SKM-1 treated with dmso at 0.1 percent for 144 hours (cell line): ENCODE measurements around the gene CDHR2.
A peak's percentile ranks its signal among the peaks of the same experiment; 100 is the strongest.
"Not testable (repeated sequence)": the region's sequence is repeated elsewhere in the genome, so short reads cannot be mapped to it uniquely, and the experiment has no call there.

Source experiments
- DNase-seq: peaks from one replicate; lab custom pipeline; 2025; ENCODE audit not compliant: unreplicated experiment; lab: John Stamatoyannopoulos, UW

Gene CDHR2

DNA sequence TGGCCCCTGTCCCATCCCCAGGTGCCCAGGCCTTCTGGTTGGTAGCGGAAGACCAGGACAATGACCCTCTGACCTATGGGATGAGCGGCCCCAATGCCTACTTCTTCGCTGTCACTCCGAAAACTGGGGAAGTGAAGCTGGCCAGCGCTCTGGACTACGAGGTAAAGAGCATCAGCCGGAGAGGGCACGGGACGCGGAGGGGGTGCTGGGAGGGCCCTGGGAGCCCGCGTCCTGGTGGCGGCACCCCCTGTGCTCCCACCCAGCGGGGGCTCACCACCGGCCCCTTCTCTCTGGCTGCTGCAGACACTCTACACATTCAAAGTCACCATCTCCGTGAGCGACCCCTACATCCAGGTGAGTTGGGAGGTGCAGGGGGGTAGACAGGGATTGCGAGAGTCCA, 19.5 kb downstream of the CDHR2 start:
- DNase-seq, result no peak

DNA sequence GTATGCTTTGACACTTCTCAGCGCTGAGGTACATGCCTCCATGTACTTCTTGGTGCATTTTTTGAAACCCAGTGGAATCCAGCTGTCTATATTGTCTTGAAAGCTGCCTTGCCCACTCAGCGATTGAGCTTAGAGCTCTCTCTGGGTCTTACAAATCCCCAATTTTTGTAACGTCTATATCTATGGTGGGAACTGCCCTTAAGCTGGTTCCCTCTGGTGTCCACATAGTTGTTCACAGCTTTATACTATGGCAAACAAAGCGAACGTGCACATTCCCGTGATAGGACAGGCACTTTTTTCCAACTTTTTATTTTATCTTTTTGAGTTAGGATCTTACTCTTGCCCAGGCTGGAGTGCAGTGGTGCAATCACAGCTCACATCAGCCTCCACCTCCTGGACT, 20.9 kb downstream of the CDHR2 start:
- DNase-seq, result no peak

DNA sequence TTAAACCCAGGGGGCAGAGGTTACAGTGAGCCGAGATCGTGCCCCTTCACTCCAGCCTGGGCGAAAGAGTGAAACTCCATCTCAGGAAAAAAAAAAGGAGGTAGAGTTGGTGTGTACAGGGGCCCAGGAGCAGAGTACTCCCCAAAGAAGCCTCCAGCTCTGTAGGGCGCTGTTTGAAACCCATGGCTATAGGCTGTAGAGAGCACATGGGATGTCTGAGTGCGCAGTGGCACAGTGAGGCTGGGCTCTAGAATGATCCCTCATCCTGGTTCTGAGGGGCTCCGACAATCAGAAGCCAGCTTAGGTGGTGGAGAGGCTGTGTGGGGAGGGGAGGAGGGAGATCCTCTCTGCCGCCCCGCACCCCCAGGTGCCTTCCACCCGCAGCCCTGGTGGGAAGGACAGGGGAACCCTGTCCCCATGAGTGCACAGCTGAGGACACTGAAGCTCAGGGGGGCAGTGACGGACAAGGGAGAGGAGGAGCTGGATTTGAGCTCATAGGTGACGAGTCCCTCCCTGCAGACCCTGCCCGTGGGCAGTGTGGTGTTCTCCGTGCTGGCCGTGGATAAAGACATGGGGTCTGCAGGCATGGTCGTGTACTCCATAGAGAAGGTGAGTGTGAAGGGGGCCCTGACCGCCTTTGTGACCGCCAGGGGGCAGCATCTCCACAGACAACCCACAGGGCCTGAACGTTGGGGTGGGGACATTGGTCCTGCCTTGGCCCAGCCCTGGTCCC, 24.6 kb downstream of the CDHR2 start:
- peak; percentile 28 for DNase-seq

DNA sequence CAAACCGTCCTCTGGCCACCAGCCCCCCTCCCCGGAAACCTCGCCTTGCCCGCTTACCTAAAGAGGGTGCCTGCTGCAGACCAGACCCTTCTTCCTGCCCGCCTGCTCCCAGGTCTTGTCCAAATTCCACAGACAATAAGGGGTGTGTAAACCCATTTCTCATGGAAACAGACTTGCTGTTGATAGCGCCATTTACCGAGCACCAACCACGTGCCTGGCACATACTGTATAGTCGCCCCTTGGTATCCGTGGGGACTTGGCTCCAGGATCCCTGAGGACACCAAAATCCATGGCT, 25.1 kb downstream of the CDHR2 start:
- DNase-seq, result no peak

DNA sequence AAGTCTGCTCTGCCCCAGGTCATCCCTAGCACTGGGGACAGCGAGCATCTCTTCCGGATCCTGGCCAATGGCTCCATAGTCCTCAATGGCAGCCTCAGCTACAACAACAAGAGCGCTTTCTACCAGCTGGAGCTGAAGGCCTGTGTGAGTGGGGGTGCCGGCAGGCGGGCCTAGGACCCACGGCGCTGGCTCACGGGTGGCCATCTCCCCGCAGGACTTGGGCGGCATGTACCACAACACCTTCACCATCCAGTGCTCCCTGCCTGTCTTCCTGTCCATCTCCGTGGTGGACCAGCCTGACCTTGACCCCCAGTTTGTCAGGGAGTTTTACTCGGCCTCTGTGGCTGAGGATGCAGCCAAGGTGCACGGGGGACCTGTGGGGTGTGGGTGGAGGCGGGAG, 25.9 kb downstream of the CDHR2 start:
- DNase-seq, result no peak

DNA sequence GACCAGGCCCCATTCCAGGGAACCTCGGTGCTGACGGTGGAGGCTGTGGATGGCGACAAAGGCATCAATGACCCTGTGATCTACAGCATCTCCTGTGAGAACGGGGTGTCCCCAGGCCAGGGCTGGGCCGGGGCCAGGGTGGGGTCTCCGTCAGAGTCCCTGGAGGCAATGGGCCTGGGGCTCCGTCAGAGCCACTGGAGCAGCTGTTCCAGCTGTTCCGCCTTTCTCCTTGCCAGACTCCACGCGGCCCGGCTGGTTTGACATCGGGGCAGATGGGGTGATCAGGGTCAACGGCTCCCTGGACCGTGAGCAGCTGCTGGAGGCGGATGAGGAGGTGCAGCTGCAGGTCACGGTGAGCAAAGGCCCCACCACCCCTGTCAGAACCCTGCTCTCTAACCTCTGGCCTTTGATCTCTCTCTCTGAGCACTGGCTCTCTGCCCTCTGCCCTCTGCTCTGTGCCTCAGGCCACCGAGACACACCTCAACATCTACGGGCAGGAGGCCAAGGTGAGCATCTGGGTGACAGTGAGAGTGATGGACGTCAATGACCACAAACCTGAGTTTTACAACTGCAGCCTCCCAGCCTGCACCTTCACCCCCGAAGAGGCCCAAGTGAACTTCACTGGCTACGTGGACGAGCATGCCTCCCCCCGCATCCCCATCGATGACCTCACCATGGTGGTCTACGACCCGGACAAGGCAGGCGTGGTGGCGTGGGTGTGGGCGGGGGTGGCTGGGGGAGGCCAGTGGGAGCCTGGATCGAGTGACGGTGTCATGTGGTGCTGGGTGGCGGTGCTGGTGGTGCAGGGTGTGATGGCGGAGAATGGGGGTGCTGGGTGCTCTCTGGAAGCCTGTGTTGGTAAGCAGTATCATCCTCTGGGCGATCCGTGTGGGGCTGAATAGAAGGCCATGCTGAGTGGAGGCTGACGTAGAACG, 26.6 kb downstream of the CDHR2 start:
- no peak for DNase-seq

DNA sequence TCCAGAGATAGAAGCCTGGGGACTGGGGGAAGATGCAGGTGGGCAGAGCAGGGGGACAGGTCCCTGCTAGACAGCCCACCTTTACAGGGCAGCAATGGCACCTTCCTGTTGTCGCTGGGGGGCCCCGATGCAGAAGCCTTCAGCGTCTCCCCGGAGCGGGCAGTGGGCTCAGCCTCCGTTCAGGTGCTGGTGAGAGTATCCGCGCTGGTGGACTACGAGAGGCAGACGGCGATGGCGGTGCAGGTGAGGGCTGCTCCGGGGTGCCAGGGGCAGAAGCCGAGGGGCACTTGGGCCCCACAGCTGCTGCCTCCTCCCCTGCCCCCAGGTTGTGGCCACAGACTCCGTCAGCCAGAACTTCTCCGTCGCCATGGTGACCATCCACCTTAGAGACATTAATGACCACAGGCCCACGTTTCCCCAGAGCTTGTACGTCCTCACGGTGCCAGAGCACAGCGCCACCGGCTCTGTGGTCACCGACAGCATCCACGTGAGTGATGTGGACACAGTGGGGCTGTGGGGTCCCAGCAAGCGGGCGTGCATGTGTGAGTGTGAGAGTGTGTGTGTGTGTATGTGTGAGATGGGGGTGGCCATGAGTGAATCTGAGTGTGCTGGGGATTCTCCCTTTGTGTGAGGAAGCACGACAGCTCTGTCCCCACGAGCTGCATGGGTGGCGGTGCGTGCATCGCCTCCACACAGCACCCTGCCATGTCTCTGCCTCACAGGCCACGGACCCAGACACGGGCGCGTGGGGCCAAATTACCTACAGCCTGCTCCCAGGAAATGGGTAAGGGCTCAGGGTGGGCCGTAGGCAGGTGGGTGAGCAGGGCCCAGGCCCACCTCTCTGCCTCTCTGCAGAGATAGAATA, 28.4 kb downstream of the CDHR2 start:
- DNase-seq, result no peak

DNA sequence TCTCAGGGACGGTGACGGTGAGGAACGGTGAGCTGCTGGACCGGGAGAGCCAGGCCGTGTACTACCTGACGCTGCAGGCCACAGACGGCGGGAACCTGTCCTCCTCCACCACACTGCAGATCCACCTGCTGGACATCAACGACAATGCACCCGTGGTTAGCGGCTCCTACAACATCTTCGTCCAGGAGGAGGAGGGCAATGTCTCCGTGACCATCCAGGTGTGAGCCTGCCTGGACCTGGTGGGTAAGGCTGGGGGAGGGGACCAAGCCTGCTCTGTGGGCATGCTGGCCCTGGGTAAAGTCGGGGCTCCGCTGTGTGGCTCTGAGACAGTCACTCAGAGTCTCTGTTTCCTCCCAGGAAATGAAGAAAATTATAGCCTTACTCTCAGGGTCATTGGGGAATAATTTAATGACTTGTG, 29.3 kb downstream of the CDHR2 start:
- peak; percentile 11 for DNase-seq

DNA sequence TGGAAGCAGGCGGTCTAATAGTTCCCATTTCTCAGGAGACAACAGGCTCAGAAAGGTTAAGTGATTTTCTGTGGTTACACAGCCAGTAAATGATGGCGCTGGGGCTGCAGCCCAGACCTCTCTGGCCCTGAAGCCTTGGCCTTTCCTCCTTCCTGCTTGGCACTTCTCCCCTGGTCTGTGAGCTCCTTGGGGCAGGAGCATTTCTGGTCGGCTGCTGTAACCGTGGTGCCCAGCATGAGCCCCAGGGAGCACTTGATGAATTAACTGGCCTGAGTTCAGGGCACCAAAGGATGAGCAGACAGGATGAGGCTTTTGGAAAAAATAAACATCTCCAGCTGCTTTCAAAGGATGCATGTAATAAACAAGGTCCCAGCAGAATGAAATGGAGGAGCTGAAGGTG, 30.2 kb downstream of the CDHR2 start:
- no peak for DNase-seq

DNA sequence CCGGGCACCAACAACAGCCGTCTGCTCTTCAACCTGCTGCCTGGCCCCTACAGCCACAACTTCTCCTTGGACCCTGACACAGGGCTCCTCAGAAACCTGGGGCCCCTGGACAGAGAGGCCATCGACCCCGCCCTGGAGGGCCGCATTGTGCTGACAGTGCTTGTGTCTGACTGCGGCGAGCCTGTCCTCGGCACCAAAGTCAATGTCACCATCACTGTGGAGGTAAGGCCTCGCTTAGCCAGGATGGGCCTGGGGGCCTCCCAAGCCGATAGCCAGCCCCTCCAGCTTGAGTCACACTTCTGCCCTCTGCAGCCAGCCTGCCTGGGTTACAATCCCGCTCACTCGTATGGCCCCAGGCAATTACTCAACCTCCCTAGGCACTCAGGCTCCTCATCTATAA, 32.2 kb downstream of the CDHR2 start:
- no peak for DNase-seq

DNA sequence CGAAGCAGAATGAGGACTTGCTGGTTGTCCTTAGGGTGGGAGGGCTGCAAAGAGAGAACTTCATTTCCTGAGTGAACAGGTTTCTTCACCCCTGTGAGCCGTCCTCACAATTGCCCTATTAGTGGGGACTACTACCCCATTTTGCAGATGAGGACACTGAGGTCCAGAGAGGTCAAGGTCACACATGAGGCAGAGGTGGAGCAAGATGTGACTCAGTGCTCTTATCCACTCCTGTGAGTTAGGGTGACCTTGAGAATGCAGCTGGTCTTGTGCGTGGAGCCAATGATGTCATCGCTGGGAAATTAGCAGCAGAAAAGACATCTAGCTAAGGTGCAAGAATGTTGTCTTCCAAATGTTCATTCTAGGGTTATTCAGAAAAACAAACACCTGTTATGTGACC, 33.9 kb downstream of the CDHR2 start:
- DNase-seq, result no peak

DNA sequence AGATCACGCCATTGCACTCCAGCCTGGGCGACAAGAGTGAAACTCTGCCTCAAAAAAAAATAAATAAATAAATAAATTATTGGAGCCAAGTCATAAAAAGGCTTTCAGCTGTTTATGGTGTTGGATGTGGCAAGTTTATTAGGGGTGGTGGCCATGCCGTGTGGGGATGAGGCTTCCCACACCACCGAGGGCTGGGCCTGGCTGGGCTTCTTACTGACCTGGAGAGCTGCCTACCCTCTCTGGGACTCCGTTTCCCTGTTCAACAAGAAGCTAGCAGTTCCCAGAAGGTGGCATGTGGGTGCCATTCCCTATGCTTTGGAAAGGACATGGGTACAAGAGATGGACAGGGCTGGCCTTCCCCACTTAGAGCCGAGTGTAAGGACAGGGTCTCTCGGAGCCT, 38.3 kb downstream of the CDHR2 start:
- DNase-seq, result no peak

DNA sequence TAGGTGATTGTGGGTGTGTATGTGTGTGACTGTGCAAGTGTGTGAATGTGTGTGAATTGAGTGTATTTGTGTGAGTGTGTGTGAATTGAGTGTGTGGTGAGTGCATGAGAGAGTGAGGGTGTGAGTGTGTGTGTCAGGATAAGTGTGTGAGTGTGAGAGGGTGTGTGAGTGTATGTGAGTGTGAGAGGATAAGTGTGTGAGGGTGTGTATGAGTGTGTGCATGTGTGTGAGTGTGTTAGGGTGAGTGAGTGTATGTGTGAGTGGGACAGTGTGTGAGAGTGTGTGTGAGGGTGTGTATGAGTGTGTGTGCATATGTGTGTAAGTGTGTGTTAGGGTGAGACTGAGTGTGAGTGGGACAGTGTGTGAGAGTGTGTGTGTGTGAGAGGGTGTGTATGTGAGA, 39.2 kb downstream of the CDHR2 start:
- DNase-seq, result no peak

DNA sequence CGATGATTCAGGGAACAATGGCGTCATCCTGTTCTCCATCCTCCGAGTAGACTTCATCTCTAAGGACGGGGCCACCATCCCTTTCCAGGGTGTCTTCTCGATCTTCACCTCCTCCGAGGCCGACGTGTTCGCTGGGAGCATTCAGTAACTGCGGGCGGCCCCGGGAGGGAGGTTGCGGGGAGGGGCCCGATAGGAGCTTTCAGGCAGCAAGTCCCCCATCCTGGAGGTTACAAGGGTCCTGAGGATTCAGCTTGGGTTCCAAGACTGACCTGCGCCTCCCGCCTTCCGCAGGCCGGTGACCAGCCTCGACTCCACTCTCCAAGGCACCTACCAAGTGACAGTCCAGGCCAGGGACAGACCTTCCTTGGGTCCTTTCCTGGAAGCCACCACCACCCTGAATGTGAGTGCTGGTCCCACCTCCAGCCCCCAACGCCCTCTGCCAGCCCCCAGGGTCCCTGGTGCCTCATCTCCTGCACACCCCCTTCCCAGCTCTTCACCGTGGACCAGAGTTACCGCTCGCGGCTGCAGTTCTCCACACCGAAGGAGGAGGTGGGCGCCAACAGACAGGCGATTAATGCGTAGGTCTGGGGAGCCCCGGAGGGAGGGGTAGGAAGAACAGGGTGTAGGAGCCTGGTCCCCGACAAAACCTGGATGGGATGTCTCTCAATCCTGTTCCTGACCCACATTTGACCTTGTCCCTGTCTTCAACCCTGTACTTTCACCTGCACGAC, 40.1 kb downstream of the CDHR2 start:
- DNase-seq, result no peak

DNA sequence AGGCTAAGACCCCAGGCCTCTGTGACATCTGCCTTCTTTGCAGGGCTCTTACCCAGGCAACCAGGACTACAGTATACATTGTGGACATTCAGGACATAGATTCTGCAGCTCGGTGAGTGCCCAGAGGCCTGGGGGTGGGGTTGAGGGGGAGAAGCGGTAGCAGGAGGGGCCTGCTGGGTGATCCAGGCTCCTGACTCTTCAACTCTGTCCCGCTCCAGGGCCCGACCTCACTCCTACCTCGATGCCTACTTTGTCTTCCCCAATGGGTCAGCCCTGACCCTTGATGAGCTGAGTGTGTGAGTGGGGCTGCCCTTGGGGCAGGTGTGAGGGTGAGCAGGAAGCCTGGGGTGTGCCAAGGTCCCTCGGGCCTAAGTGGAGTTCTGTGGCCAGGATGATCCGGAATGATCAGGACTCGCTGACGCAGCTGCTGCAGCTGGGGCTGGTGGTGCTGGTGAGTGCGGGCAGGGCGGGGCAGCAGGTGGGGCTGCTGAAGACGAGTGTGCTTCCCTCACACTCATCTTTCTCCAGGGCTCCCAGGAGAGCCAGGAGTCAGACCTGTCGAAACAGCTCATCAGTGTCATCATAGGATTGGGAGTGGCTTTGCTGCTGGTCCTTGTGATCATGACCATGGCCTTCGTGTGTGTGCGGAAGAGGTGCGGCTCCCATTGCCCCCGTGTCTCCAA, 41.0 kb downstream of the CDHR2 start:
- DNase-seq, result no peak

DNA sequence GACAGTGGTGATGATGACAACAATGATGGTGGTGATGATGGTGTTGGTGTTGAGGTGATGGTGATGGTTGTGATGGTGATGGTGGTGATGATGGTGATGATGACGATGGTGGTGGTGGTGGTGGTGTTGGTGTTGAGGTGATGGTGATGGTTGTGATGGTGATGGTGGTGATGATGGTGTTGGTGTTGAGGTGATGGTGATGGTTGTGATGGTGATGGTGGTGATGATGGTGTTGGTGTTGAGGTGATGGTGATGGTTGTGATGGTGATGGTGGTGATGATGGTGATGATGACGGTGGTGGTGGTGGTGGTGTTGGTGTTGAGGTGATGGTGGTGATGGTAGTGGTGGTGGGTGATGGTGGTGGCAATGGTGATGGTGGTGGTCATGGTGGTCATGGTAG, 42.5 kb downstream of the CDHR2 start:
- not testable (repeated sequence) for DNase-seq

DNA sequence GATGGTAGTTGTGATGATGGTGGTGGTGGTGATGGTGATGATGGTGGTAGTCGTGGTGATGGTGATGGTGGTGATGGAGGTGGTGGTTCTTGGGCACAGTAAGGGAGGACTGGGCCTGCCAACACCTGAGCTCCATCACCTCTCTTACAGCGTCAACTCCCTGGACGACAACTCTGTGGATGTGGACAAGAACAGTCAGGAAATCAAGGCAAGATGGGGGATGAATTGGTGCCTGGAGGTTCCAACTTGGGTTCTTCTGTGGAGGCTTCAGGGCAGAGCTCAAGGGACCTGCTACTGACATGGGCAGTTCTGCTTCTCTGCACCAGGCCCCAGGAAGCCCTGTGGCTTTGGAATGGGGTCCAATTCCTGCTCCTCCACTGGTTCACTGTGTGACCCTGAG, 43.4 kb downstream of the CDHR2 start:
- no peak for DNase-seq

DNA sequence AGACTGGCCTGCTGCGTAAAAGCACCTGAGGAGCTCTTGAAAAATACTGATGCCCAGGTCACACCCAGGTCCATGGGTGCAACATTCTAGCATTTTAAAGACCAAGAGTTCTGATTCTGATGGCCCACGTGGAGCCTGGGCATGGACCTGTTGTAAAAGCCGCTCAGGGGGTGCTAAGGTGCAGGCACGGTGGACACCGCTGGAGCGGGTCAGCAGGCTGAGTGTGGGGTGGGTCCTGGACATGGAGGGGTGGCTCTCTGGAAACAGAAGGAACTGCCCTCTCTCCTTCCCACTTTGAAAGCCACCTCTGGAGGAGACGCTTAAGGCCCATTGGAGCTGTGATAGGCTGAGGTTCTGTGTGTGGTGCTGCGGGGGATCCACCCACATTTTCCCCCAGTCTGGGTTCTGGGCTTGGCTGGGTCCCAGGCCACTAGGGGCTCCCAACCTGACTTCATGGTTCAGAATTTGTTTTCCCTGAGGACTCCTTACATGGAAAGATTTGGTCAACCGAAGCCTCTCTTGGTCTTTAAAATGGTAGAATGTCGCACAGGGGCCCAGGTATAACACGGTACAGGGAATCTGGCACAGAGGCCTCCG, 44.2 kb downstream of the CDHR2 start:
- no peak for DNase-seq

DNA sequence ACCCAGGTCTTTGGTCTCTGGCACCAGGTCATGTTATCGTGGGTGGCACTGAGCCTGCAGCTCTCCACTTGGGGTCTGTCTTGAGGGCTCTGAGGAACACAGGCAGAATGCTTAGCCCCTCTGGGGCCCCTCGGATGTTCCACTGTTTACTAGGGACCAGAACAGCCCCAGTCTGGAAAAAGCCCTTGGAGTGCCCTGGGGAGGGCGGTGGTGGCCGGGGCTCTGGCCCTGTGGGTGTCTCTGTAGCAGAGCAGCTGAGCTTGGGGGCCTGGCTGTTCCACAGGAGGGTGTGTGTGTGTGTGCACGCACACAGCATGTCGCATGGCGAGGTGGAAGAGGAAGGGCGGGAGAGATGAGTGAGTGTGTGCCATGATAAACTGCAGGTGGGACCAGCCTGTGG, 45.4 kb downstream of the CDHR2 start:
- no peak for DNase-seq

DNA sequence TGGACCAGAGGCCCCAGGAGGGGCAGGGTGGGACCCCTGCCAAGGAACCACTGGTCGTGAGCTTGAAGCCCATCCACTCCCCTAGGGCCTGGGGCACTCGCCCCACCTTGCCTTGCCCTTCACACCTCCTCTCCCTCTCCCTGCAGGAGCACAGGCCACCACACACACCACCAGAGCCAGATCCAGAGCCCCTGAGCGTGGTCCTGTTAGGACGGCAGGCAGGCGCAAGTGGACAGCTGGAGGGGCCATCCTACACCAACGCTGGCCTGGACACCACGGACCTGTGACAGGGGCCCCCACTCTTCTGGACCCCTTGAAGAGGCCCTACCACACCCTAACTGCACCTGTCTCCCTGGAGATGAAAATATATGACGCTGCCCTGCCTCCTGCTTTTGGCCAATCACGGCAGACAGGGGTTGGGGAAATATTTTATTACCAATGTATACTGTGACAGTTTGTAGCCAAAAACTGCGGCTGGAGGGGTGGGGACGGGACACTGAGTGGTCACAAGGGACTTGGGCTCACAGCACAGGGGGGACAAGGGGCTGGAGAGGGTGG, 46.3 kb downstream of the CDHR2 start:
- DNase-seq, result no peak
